GM19468 (cell line): ENCODE data around the gene CACNA2D3.
"Not testable (repeated sequence)": the region's sequence is repeated elsewhere in the genome, so short reads cannot be mapped to it uniquely, and the experiment has no call there.

Experiments
- ATAC-seq: cut with Tn5 transposase; IDR thresholded peaks from one replicate; pipeline ENCODE4 v1.9.1; 2021; ENCODE audit warnings: mild to moderate bottlenecking, moderate library complexity, moderate number of reproducible peaks; ENCODE audit not compliant: unreplicated experiment; ENCODE audit errors: extremely low read depth

The CACNA2D3 gene

DNA sequence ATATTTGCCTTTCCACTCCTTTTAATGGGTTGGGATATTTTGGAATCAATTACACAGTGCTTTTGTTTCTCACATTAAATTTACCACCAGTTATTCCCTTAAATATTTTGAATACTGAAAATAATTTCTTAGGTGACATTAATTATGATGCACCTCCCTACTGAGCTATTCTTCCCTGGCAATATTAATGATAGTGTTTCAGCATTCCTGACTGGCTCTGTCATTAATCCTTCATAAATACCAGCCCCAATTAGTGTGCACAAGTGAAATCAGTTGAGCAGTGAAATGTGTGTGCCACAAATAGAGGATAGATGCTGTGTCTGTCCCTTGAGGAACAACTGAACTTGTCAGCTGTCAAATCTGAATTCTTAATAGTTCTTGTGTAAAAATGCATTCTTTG, 304.0 kb downstream of the CACNA2D3 start:
- no peak for ATAC-seq

DNA sequence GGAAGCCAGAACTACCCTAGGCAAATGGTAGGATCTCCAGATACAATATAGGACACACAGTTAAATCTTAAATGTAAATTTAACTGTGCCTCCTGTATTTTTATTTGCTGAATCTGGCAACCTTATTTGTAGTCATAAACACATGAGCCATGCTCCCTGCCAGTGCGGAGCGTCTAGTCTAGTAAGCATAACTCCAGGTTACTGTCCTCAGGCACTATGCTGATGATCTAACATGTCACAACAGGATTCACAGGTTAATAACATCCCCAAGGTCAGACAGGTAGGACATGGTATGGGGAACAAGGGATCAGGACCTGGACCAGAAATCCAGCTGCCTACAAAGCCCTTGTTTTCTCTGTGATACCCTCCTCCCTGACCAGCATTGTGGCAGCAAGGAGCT, 305.1 kb downstream of the CACNA2D3 start:
- no peak for ATAC-seq

DNA sequence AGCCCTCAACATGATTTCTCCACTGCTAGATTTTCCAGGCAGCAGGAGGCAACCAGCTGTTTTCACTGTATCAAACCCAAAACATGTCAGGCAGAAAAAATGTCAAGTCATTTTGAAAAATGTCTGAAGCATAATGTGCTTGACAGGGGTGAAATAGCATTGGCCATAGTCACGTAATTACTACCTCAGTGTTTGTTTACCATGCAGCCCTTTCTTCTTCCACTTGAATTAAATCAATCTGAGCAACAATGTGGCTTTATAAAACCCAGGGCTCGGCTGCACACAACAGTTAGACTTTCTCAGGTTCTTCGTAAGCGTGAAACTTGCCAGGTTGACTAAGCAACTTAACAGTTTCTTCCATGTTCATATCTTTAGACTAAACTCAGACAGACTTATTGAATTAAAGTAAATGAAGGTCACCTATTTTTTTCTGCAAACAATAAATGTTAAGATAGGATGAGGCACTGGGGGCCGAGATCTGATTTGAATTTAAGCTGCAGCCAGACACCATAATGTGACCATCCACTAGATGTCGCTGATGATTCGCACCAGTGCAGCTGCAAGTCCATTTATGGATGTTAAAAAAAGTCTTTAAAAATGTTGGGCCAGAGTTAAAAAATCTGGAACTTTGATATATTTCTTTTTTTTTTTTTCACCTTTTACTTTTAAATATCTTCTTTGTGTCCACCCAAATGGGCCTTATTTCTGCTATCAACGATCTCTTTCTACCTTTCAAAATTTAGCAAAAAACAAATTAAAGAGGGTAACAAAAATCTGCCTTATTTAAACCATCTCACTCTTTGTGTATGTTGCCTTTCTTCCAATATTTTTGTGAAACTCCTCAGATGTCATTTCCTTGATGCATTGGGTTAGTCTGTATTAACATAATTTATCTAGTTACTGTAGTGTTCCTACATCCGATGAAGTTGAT, 305.9 kb downstream of the CACNA2D3 start:
- ATAC-seq = no peak

DNA sequence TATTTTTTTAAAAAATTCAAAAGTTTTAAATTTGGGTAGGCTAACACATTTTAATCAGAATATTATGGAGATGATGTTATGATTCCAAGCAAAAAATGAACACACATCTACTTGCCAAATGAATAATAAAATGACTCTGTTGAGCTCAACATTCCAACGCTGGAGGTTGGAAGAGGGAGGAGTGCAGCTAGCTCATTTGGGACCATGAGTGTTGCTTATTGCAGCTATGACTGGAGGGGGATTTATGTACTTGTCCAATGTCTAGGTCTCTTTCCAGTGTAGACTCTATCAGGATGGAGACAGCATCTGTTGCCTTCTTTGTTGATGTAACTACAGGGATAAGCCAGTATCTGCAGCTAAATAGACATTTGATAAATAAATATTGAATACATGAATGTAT, 310.6 kb downstream of the CACNA2D3 start:
- no peak for ATAC-seq

DNA sequence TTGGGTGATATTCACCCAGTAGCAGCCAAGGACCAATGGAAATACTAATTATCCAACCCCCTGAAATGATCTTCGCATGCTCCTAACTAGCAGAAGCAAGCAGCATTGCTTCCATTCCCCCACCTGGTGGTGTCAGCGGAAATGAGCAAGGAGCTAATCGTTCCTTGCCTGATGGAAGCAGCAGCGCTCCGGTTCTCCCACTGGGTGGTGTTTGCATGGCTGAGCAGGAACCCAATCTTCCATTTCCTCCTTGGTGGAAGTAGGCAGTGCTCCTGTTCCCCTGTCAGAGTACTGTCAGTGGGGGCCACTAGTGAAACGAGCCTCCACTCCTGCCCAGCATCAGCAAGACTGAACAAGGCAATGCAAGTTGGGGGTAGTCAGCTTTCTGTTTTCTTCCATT, 311.5 kb downstream of the CACNA2D3 start:
- no peak for ATAC-seq

DNA sequence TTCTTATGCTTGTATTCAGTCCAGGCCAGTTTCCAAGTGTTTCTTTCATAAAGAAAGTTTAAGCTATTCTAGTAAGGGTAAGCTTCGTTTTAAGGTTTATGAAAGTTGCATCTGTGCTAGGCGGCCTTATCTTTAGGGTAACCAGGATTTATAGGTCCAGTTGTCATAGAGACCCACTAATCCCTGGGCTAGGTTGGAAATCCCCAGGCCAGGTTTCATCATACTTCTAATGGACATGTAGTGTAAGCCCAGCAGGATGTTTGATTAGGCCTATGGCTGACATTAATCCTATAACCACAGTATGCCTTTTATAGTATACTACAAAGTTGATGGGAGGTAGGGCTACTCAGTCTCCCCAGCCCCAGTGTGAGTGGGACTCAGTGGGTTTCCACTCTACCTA, 312.4 kb downstream of the CACNA2D3 start:
- ATAC-seq = no peak

DNA sequence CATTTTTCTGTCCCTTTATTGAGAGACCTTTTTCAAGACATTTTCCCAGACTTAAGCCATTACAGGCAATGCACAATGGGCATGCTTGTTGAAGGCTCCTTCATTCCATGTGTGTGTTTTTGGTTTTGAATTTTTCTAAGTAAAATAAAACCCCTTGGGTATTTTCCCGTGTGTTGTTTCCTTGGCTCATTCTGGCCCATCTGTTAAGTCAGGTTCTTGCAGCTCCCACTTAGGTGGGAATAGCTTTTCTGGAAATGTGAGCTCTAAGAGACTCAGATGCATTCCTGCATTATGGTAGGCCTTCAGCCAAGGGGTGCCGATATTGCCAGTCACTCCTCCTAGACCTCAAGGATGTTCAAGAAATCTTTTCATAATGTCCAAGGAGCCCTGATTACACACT, 314.9 kb downstream of the CACNA2D3 start:
- no peak for ATAC-seq

DNA sequence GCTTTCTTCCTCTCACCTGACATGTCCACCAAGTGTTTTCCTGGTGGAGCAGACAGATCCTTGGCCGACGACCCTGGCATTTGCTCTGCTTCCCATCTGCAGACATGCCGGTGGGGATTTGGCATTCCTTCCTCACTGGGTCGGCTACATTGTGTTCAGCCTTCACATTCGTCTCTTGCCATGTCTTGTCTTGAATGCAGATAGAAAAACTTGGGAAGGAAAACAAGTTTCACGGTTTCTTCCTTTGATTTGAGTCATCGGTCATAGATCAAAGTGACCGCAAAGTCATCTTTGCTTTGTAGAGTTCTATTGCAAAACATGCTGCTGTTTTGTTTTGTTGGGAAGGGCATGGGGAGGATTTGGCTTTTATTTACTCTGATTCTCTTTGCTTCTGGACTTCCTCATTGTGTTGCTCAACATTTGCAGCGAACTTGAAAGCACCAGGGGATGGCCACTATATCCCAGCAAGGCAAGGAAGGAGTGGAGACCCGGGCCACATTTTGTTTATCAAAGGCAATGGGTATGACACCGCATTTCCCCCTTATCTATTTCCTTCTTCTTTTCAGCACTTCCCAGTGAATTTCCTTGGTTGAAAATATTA, 321.3 kb downstream of the CACNA2D3 start:
- no peak for ATAC-seq

DNA sequence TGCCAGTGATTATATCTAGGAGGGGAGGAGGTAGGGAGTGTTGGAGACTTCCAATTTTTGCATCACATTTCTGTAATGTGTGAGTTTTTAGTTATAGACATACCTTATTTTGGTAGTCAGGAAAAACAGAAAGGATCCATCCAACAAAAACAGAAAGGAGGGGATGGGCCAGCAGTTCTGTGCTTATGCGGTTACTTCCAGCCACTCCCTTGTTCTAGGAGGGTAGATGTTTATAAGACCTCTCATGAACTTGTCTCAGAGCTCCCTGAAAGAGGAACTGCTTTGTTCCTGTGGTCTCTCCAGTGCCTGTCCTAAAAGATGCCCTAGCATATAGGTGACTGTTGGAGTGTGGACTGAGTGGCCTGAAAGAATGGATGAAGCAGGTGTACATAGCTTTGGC, 323.3 kb downstream of the CACNA2D3 start:
- no peak for ATAC-seq

DNA sequence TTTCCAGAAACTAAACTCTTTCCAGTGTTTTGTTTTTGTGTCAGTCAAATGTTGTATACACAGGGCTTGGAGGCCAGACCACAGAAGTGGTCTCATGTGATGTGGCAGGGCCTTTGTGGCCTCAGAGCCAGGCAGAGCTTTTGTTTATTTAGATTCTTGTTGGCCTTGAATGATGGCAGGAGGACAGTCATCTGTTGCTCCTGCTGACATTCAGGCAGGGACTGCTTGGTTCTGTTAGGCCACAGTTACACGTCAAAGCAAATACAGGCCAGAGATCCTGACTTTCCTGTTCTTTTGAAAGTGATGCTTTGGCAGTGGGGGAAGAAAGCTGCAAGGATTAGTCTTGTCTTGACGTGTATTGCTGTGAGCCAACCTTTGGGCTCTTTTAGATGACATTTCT, 325.1 kb downstream of the CACNA2D3 start:
- ATAC-seq = no peak

DNA sequence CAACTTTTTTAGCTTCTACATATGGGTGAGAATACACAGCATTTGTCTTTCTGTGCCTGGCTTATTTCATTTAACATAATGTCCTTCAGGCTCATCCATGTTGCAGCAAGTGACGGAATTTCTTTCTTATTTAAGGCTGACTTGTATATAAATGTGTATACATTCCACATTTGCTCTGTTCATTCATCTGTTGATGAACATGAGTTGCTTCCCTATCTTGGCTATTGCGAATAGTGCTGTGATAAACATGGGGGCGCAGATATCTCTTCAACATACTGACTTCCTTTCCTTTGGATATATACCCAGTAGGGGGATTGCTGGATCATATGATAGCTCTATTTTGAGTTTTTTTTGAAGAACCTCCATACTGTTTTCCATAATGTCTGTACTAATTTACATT, 332.5 kb downstream of the CACNA2D3 start:
- ATAC-seq = no peak

DNA sequence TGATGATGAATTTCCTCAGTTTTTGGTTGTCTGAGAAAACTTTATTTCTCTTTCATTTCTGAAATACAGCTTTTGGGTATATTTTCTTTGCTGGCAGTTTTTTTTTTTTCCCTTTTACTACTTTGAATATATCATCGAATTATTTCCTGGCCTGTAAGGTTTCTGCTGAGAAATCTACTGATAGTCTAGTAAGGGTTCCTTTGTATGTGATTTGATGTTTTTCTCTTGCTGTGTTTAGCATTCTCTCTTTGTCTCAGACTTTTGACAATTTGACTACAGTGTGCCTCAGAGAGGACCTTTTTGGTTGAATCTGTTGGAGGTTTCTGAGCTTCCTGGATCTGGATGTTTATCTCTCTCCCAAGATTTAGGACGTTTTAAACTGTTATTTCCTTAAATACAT, 336.0 kb downstream of the CACNA2D3 start:
- ATAC-seq = no peak

DNA sequence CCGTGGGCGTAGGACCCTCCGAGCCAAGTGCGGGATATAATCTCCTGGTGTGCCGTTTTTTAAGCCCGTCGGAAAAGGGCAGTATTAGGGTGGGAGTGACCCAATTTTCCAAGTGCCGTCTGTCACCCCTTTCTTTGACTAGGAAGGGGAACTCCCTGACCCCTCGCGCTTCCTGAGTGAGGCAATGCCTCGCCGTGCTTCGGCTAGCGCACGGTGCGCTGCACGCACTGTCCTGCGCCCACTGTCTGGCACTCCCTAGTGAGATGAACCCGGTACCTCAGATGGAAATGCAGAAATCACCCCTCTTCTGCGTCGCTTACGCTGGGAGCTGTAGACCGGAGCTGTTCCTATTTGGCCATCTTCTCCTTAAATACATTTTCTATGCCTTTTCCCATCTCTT, 342.2 kb downstream of the CACNA2D3 start:
- ATAC-seq = not testable (repeated sequence)

DNA sequence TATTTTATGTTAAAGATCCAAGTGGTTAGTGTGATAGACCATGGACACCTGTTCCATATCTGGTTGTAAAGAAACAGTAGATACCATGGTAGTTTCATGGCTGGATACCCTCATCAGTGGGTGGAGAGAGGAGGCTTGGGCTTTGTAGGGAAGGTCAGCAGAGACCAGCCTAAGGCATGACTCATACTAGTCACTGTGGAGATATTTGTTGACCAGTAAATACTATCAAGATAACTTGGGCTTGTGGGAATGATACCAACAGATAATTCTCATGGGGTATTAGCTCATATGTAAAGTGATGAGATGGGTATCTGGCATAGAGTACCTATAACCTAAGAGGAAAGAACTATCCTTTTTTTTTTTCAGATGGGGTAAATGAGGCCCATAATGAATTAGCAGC, 354.5 kb downstream of the CACNA2D3 start:
- ATAC-seq = no peak

DNA sequence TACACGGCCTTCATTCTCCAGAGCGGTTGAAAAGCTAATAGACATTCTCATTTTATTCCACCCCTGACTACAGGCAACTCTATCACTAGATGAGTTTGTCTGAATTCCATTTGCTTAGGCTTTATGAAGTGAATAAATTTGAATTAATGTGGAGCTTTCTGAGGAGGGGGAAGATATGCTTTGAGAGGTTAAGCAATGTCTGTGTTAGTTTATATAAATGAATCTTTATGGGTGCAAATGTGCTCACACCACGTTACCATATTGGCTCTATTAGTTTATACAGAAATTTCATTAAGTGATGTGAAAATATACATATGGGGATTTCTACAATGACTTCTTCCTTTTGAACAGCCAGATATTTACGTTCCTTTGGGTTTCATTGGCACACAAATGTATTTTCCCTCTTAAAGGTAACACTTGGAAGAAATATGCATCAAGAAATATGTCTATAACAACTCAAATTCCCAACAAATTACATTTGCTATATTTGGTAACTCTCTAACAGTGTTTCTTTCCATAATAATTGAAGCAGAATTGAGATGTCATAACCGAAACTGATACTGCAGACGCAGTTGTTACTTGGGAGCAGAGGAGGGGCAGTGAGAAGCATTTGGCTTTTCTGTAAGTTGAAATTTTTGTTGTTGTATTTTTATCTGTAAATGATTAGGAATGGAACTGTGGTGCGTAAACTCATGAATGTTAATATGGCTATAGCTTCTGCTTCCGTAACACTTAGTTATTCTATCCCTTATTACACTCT, 359.4 kb downstream of the CACNA2D3 start:
- ATAC-seq = no peak

DNA sequence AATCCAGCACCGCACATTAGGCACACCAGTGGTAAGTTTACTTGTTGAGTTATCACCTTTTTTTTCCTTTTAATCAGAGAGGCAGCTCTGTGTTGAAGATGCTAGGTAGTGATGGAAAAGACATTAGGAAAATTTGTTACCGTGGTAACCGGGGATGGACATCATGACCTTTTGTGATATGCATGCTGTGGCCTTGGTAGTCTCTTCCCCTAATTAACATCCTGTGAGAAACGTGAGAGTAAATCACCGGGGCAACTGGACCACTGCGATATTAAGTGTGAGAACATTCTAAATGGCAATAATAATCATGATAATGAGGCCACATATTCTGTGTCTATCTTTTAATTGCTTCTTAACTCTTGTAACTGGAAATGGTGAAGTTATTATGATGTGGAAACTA, 362.0 kb downstream of the CACNA2D3 start:
- ATAC-seq = no peak

DNA sequence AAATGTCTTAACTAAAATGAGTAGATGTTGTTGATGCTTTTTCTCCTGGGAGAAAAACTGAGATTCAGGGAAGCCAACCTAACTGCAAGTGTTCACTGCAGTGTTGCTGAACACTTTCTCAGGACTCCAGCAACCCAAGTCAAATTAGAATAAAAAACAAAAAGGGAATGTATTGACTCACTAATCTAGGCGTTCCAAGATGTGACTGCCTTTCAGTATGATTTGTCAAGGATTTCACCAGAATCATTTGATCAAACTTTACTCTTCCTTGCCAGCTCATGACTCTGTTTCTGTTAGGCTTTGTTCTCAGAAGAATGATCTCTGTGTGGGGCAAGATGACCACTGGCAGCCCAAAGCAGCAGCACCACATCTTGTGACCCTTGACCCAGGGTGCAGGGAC, 364.0 kb downstream of the CACNA2D3 start:
- no peak for ATAC-seq

DNA sequence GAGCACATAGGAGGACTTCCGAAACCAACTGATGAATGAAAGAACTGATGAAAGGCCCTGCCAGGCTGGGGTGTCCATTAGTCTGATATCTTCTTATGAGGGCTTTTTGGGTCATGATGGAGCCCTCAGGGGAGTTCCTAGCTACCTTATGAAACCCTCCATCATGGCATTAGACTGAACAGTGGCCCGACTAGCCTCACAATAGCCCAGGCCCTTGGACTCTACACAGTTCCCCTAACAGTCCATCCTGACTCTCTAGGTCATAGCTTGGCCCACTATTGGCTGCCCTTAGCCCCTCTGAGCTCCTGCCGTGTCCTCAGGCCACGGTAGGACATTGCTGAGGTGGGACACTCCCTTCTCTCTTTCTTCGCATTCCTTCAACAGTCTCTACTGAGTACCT, 365.9 kb downstream of the CACNA2D3 start:
- no peak for ATAC-seq

DNA sequence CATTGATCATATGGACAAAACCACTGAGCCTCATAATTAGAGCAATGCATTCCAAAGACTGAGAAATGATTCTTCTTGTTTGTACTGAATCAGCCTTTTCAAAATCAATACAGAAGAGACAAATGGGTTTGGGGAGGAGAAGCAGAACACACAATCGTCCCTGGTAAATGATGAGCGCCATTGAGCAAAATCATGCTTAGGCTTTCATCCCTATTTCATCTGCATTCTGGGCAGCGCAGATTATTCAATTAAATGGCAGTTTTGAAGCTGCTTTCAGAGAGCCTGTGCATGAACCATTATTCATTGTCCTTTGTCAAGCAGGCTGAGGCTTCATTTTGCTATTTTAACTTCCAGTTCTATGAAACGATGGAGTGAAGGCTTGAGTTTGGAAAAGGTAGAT, 371.9 kb downstream of the CACNA2D3 start:
- ATAC-seq = no peak

DNA sequence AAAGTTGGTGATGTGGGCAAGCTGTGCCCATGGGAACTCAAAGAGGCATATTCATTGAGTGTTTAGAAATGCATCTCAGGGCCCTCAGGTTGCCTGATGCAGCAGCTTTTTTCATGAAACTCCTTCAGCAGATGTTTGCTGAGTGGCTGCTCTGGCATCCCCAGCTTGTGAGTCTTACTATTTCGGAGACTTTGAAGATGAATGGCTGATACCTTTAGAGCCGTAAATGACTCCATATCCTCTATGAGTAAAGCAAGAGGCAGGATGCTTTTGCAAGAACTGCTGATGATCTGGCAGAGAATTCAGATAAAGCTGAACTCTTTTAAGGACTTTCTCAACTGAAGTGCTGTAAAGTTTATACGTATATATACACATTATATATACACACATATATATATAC, 384.3 kb downstream of the CACNA2D3 start:
- ATAC-seq = no peak

DNA sequence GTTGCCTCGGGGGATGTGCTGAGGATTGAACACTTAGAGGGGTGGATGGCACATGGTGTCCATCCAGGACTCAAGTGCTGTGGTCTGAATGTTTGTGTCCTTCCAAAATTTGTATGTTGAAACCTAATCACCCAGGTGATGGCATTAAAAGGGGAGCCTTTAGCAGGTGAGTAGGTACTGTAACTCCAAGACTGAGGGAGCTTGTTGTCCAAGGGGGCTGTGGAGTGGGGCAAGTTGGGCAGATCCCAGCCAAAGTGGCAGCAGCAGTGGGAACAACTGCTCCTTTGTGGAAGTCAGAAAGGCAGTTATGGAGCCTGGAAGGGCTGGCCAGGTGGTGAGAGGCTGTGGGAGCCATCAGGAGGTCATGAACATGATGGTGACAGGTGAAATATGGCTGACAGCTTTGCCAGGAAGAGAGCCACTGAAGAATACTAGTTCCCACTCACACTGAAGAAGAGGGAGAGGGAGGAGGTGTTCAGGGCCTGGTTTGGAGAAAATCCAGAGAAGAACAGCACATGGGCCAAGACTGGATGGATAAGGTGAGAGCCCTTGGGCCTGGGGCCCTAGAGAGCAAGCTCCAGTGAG, 385.6 kb downstream of the CACNA2D3 start:
- ATAC-seq = no peak
